Midbrain (tissue), 1 donor: ENCODE data around the gene KRT7.
"Not testable (repeated sequence)": the region's sequence is repeated elsewhere in the genome, so short reads cannot be mapped to it uniquely, and the experiment has no call there.

Experiments
- DNase-seq: peaks from one replicate; lab custom pipeline; 2025; lab: John Stamatoyannopoulos, UW

Gene KRT7

DNA sequence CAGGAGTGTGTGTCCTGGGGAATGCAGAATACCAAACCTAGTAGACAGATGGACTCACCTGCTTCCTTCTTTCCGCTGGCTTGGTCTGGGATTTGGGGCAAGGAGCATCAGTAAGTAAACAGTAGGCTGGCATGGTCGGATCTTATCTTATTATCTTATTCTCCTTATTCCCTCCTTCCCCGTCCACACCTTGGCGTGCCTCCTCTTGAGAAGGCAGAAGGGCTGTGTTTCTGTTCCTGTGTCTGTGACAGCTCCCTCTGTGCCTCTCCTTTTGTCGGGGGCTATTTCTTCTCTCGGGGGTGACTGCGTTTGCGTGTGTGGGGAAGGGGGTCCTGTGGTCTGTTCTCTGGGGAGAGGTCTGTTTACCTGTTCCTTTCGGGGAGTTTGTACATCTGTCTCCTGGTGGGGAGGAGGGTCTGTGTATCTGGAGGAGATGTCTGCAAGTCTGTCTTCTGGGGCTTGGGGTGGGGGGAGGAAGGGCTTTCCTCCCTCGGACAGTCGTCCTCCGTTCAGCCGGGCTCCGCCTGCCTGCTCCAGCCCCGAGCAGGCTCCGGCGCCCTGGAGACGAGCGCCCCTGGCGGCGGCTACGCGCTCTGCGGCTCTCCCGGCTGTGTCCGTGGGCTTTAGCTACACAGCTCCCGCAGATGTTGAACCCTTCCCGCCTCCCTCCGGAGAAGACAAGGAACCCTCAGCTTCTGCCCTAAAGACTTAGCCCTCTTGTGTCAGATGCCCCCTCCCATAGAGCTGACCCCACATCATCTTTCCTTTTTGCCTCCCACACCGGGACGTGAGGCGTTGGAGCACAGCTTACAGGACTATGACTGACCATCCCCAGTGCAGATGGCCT lies 45.8 kb downstream of the KRT7 start:
- DNase-seq: peak; percentile 86

DNA sequence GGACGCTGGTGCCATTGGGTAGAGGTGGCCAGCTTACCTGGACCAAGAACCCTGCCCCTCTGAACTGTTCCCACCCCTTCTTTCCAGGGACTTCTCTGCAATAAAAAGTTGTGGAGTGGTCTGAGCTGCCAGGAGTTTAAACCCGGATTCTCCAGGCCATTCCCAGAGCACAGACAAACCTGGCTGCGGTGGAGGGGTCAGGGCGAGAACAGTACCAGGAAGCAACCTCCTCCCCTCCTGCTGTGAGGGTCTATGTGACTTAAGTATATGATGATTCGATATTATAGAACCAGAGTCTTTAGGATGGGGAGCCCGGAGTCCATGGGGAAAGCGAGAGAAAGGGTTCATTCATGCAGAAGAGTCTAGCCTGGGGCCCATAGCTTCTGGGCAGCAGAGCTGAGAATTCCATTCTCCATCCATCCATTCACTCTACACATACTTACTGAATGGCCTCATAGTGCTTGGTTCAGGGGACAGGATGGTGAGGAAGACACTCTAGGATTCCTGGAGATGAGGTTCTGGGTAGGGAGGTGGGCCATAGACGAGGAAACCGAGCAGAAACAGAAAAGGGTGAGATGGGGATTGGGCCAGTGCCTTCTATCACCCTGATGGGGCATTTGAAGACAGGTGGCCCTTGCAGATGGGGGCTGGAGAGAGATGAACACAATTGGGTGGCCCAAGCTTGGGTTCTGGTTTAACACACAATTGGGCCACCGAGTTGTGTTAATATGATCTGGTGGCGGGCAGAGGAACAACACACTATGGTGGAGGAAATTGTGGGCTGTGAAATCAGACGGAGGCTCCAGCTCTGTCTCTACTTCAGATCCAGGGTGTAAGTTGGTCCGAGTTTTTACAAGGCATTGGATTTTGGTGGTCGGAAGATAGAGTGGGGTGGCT lies 46.6 kb downstream of the KRT7 start:
- no peak for DNase-seq

DNA sequence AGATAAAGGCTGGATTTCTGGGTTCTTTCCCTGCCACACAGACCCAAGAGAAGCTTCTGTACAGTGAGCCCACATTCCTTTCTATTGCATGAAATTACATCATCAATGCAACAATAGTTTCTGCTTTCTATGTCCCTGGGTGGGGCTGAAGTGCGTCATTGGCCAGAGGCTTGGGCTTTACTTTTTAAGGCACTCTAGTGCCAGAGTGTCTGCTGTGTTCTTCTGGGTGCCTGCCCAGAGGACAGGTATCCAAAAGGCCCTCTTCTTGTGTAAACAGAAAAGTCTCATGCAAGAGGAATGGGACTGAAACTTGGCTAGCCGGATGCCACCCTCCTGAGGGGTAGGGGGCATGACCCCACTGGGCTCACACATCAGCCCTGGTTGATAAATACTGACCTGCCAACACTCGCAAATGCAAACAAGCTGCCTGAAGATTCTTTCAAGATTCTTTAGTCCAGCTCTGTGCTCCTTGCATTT lies 47.3 kb downstream of the KRT7 start:
- no peak for DNase-seq

GRCh38 chr12:52280796-52281560 lies 47.9 kb downstream of the KRT7 start:
- DNase-seq: no peak

- no peak for DNase-seq
These were observed 51.6 kb downstream of the KRT7 start for GRCh38 chr12:52284562-52285171.

- no peak for DNase-seq
These were observed 52.2 kb downstream of the KRT7 start for GRCh38 chr12:52285172-52285745.

DNA sequence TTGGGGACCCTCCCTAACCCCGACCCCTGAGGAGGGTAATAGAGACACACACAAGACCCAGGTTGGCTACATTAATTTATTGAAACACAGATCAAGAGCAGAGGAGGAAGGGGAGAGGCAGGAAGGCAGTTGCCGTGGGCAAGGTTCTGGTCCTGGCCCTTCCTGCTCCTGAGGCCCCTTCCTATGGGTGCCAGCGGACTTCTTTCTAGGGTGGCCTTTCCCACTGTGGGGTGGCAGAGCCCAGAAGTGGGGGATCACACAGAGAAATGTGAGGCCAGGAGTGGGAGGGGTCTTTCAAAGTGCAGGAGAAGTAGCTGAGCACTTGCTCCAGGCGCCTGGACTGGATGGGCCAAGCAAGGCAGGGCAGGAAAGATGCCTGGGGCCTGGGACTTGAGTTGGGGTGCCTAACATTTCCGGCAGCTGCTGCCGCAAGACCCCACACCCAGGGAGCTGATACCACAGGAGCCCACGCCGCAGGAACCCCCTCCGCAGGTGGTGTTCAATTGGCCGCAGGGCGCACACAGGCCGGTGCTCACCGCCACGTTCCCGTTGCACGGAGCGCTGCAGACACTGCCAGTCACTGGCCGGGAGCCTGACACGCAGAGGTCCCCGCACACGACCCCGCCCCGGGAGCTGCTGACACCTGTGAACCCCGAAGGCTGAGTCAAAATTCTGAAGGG lies 52.9 kb downstream of the KRT7 start:
- no peak for DNase-seq

GRCh38 chr12:52286857-52287785 lies 54.1 kb downstream of the KRT7 start:
- not testable (repeated sequence) for DNase-seq

GRCh38 chr12:52287816-52288805 lies 55.1 kb downstream of the KRT7 start:
- not testable (repeated sequence) for DNase-seq

DNA sequence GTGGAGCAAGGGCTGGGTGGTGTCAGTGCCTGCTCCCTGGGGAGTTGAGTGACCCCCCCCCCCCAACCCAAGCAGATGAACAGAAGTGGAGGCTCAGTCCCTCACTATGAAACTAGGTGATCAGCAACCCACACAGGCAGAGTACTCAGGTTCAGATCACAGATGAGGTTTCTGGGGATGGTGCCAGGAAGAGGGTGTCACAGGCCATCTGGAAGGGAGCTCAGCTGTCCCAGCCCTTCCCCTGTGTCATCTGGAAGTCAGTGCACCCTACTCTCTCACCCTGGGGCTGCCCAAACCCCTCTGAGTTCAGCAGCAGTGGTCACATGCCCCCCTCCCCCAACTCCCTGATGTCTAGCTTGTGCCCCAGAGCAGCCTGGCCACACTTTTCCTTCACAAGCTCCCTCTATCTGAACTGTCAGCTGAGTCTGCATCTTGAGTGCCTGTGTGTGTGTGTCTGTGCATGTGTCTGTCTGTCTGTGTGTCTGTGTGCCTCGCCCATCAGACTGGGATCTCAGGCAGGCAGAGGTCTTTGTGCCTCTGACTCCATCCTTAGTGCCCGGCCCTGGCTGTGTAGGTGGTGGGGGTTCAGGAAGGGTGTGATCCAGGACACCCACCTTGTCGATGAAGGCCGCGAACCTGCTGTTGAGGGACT lies 57.6 kb downstream of the KRT7 start:
- DNase-seq: not testable (repeated sequence)

DNA sequence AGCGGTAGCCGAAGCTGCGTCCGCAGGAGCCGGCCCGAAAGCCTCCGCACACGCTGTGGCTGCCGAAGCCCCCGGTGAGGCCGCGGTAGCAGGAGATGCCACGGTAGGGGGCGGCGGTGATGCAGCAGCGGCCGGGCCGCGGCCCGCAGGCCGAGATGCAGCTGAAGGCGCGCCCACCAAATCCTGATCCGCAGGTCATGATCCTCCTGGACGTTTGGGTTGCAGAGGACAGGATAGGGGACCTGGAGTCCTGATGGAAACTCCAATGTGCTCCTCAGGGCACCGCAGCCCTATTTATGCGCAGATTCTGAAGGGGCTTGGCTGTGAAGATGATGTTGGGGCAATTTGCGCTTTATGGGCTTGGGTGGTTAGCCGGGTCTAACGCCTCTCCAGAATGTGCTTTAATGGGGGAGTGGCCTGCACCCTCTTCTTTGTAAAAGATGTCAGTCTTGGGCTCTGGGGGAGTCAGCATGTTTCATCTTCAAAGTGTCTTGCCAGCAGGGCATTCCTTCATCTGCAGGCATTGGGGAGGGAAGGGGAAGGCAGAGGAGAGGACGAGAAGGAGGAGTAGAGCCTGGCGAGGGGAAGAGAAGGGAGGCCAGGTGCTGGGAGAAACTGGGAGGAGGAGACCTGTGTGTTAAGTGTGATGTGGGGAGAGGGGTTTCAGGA lies 58.4 kb downstream of the KRT7 start, which contains the start of gene KRT81:
Gene KRT81, minus strand, starts transcription at position 268 of the 669 bp plus-strand sequence. Its CDS starts 69 bp downstream, at position 199.
- no peak for DNase-seq

- DNase-seq: no peak
These were observed 60.9 kb downstream of the KRT7 start for GRCh38 chr12:52293926-52294325.

DNA sequence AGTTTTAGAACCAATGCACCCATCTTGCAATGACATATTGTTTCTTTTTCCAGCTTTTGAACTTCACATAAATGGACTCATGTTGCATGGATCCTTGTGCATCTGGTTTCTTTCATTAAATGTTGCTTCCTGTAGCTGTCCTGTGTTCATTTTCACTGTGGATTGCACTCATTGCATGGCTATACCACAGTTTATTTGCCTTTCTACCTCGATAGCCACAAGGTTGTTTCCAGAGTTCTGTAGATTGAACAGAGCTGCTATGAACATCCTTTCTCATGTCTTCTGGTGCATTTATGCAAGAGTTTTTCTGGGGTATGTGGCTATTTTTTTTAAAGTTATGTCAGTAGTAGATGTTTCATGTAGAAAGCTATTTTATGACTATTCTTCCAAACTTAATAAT lies 61.8 kb downstream of the KRT7 start:
- no peak for DNase-seq

GRCh38 chr12:52295663-52296062 lies 62.6 kb downstream of the KRT7 start:
- DNase-seq: no peak

DNA sequence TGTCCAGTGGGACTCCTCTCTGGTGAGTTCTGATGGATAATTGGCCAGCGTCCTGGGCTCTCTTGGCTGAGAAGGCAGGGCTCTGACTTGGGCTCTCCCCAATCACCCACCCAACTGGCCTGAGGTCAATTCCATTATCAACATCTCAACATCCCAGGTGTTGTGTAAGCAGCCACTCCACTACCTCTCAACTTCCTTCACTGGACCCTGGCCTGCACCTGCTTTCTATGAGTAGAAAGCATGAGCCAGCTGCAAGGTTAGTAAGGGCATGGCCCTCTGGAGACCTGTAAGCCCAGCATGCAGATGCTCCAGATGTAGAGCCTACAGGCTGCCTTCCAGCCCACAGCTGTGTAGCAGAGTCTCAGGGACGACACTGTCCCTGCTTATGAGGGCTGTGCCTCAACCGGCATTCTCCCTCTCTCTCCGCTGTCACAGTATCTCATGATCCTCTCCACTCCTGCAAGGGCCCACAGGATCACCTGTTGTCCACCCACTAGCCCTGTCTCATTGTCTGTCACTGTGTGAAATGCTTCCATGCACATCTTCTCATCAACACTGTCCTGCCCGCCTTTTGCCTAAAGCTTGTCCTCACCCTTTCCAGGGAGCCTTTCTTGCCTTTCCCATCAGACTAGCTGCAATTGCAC lies 63.7 kb downstream of the KRT7 start:
- DNase-seq: no peak
